Fibroblast of skin of left quadriceps (primary cell): ENCODE data around the gene DNAJC28.
"Not testable (repeated sequence)": the region's sequence is repeated elsewhere in the genome, so short reads cannot be mapped to it uniquely, and the experiment has no call there.

Experiments used
- DNase-seq, 2 experiments: peaks; one replicate each; pipeline ENCODE4 v3.0.0-alpha.2; 2013; ENCODE audit warnings: low read depth in 2 of 2

Gene DNAJC28

GRCh38 chr21:33481314-33481943, 10.1 kb downstream of the DNAJC28 start:
- DNase-seq, result no peak

GRCh38 chr21:33480481-33481103, 10.9 kb downstream of the DNAJC28 start:
- no peak for DNase-seq

- DNase-seq, result peak; percentile 90 to 91
Observed at GRCh38 chr21:33479679-33480480, 11.6 kb downstream of the DNAJC28 start, which contains the start of gene TMEM50B. TMEM50B (minus strand) TSS chr21:33479974; CDS start chr21:33468885, 11,089 bp downstream.

- no peak for DNase-seq
Observed at GRCh38 chr21:33478935-33479678, 12.4 kb downstream of the DNAJC28 start.

- no peak for DNase-seq
Observed at GRCh38 chr21:33478182-33478581, 13.3 kb downstream of the DNAJC28 start.

- DNase-seq, result no peak
Observed at GRCh38 chr21:33477066-33477465, 14.4 kb downstream of the DNAJC28 start.

GRCh38 chr21:33473344-33473743, 18.2 kb downstream of the DNAJC28 start:
- no peak for DNase-seq

GRCh38 chr21:33470701-33471100, 20.8 kb downstream of the DNAJC28 start:
- DNase-seq, result no peak

GRCh38 chr21:33469183-33469582, 22.3 kb downstream of the DNAJC28 start:
- not testable (repeated sequence) for DNase-seq

GRCh38 chr21:33461538-33462250, 29.8 kb downstream of the DNAJC28 start:
- no peak for DNase-seq

- DNase-seq, result no peak
Observed at GRCh38 chr21:33458861-33459260, 32.7 kb downstream of the DNAJC28 start.

- DNase-seq, result no peak
Observed at GRCh38 chr21:33455686-33456446, 35.6 kb downstream of the DNAJC28 start.

GRCh38 chr21:33452362-33452761, 39.2 kb downstream of the DNAJC28 start:
- no peak for DNase-seq

GRCh38 chr21:33451634-33452071, 39.9 kb downstream of the DNAJC28 start:
- no peak for DNase-seq

GRCh38 chr21:33449616-33450015, 41.9 kb downstream of the DNAJC28 start:
- DNase-seq, result no peak

GRCh38 chr21:33446620-33447019, 44.9 kb downstream of the DNAJC28 start:
- not testable (repeated sequence) for DNase-seq

- DNase-seq, result no peak
Observed at GRCh38 chr21:33444499-33444898, 47.0 kb downstream of the DNAJC28 start.

GRCh38 chr21:33443194-33443593, 48.3 kb downstream of the DNAJC28 start:
- DNase-seq, result no peak

GRCh38 chr21:33441489-33442477, 49.7 kb downstream of the DNAJC28 start:
- DNase-seq, result no peak
